HepG2 (cell line): ENCODE measurements around the gene BMP8A.
"Not testable (repeated sequence)": the region's sequence is repeated elsewhere in the genome, so short reads cannot be mapped to it uniquely, and the experiment has no call there.

Experiments
- CTCF ChIP-seq: sonication (generic); formaldehyde crosslinking; IDR thresholded peaks from 2 replicates; pipeline ENCODE4 v1.5.0; 2020; ENCODE audit warnings: mild to moderate bottlenecking, missing genetic modification reagents, moderate library complexity
- MTA3 ChIP-seq: sonication (generic); formaldehyde crosslinking; IDR thresholded peaks from 2 replicates; pipeline ENCODE4 v1.4.0; 2020; ENCODE audit warnings: missing genetic modification reagents
- POLR2A ChIP-seq, 2 experiments: IDR thresholded peaks; 2 replicates each; pipeline ENCODE4 v1.6.1; 2011; ENCODE audit warnings: low read depth in 2 of 2, low read length in 2 of 2, mild to moderate bottlenecking in 1 of 2, moderate library complexity in 1 of 2; ENCODE audit not compliant: insufficient read depth in 1 of 2
- POLR2AphosphoS5 ChIP-seq: IDR thresholded peaks from 2 replicates; pipeline ENCODE4 v1.6.1; 2012; ENCODE audit warnings: low read depth, low read length
- SRF ChIP-seq: IDR thresholded peaks from 2 replicates; pipeline ENCODE4 v1.6.1; 2011; ENCODE audit warnings: mild to moderate bottlenecking, low read depth, low read length, moderate library complexity
- ZNF318 ChIP-seq: sonication (generic); formaldehyde crosslinking; IDR thresholded peaks from 2 replicates; pipeline ENCODE4 v1.4.0; 2020; ENCODE audit warnings: mild to moderate bottlenecking, missing genetic modification reagents

GRCh38 chr1:39450041-39450440 lies 41.4 kb upstream of the BMP8A start:
- not testable (repeated sequence) for TF ChIP-seq POLR2AphosphoS5; POLR2A (IDR thresholded peaks at IDR 0.05; ENCODE audit: insufficient read depth in 1 of 2, low read depth in 2 of 2, low read length in 2 of 2); MTA3; SRF; CTCF (CRISPR knock-in tag); ZNF318
